ENCODE data around the gene FILIP1L. TPM values are rescaled to one million over a fixed set of nuclear protein-coding genes. Genes with fewer than 3 reads are reported as not detected.
"Not testable (repeated sequence)": the region's sequence is repeated elsewhere in the genome, so short reads cannot be mapped to it uniquely, and the experiment has no call there.

Gene FILIP1L
- polyA plus RNA-seq, 4 donors: 17.6 to 24.4 (median 22.2) TPM

- no peak for DNase-seq (ENCODE audit: low read depth in 4 of 4, low spot score in 3 of 4)
These were observed 255.8 kb downstream of the FILIP1L start for GRCh38 chr3:99858469-99858868.

GRCh38 chr3:99857278-99857677 lies 257.0 kb downstream of the FILIP1L start:
- no peak for DNase-seq (ENCODE audit: low read depth in 4 of 4, low spot score in 3 of 4)

GRCh38 chr3:99856437-99857220 lies 257.7 kb downstream of the FILIP1L start:
- no peak for DNase-seq (ENCODE audit: low read depth in 4 of 4, low spot score in 3 of 4)

GRCh38 chr3:99855900-99856299 lies 258.4 kb downstream of the FILIP1L start:
- DNase-seq (ENCODE audit: low read depth in 4 of 4, low spot score in 3 of 4): no peak

GRCh38 chr3:99854756-99855298 lies 259.5 kb downstream of the FILIP1L start:
- DNase-seq (ENCODE audit: low read depth in 4 of 4, low spot score in 3 of 4): no peak

- no peak for DNase-seq (ENCODE audit: low read depth in 4 of 4, low spot score in 3 of 4)
These were observed 261.4 kb downstream of the FILIP1L start for GRCh38 chr3:99852851-99853250.

- DNase-seq (ENCODE audit: low read depth in 4 of 4, low spot score in 3 of 4): no peak
These were observed 262.3 kb downstream of the FILIP1L start for GRCh38 chr3:99851955-99852354.

GRCh38 chr3:99850608-99851007 lies 263.7 kb downstream of the FILIP1L start:
- no peak for DNase-seq (ENCODE audit: low read depth in 4 of 4, low spot score in 3 of 4)

GRCh38 chr3:99848433-99848832 lies 265.9 kb downstream of the FILIP1L start:
- no peak for DNase-seq (ENCODE audit: low read depth in 4 of 4, low spot score in 3 of 4)

GRCh38 chr3:99846477-99847160 lies 267.7 kb downstream of the FILIP1L start:
- DNase-seq (ENCODE audit: low read depth in 4 of 4, low spot score in 3 of 4): no peak

GRCh38 chr3:99845999-99846398 lies 268.3 kb downstream of the FILIP1L start:
- DNase-seq (ENCODE audit: low read depth in 4 of 4, low spot score in 3 of 4): no peak

- DNase-seq (ENCODE audit: low read depth in 4 of 4, low spot score in 3 of 4): no peak
These were observed 269.0 kb downstream of the FILIP1L start for GRCh38 chr3:99845331-99845730.

GRCh38 chr3:99843590-99844258 lies 270.6 kb downstream of the FILIP1L start:
- no peak for DNase-seq (ENCODE audit: low read depth in 4 of 4, low spot score in 3 of 4)

- DNase-seq (ENCODE audit: low read depth in 4 of 4, low spot score in 3 of 4): no peak
These were observed 271.3 kb downstream of the FILIP1L start for GRCh38 chr3:99842826-99843589.

GRCh38 chr3:99841949-99842348 lies 272.4 kb downstream of the FILIP1L start:
- DNase-seq (ENCODE audit: low read depth in 4 of 4, low spot score in 3 of 4): not testable (repeated sequence)

- no peak for DNase-seq (ENCODE audit: low read depth in 4 of 4, low spot score in 3 of 4)
These were observed 274.7 kb downstream of the FILIP1L start for GRCh38 chr3:99839613-99840012.

GRCh38 chr3:99838755-99839154 lies 275.5 kb downstream of the FILIP1L start:
- no peak for DNase-seq (ENCODE audit: low read depth in 4 of 4, low spot score in 3 of 4)

GRCh38 chr3:99837715-99838114 lies 276.6 kb downstream of the FILIP1L start:
- no peak for DNase-seq (ENCODE audit: low read depth in 4 of 4, low spot score in 3 of 4)

GRCh38 chr3:99836681-99837080 lies 277.6 kb downstream of the FILIP1L start:
- DNase-seq (ENCODE audit: low read depth in 4 of 4, low spot score in 3 of 4): no peak

GRCh38 chr3:99834211-99834957 lies 279.9 kb downstream of the FILIP1L start:
- no peak for DNase-seq (ENCODE audit: low read depth in 4 of 4, low spot score in 3 of 4)

All from right renal pelvis (tissue), 4 donors.